ENCODE measurements around the gene CISD3. TPM values are rescaled to one million over a fixed set of nuclear protein-coding genes. Genes with fewer than 3 reads are reported as not detected.

The CISD3 gene
- total RNA-seq, 1 donor from 2014 or later = 18.4 TPM

GRCh38 chr17:38739305-38739704 is 9.2 kb downstream of the CISD3 start:
- Mint-ChIP-seq H3K27me3 (ENCODE audit: low read depth) (no peaks in the 10 kb centered on the region), H3K9me3 (ENCODE audit: low read depth) (no peaks in the 10 kb centered on the region), H3K4me1 (ENCODE audit: low read depth) (peaks cover 37% of the 10 kb centered on the region), H3K4me3 (ENCODE audit: unreplicated experiment) (no peak overlapping the region), H3K36me3 (ENCODE audit: low read depth) (peaks cover 13% of the 10 kb centered on the region), H3K27ac (ENCODE audit: unreplicated experiment) (no peak overlapping the region)
- no peak for TF ChIP-seq CTCF (IDR thresholded peaks at IDR 0.05)
- no peak for DNase-seq (ENCODE audit: low spot score)

GRCh38 chr17:38740044-38740443 is 9.9 kb downstream of the CISD3 start:
- H3K4me3 Mint-ChIP-seq (ENCODE audit: unreplicated experiment) = no peak overlapping the region
- peaks cover 12% of the 10 kb centered on the region for H3K36me3 Mint-ChIP-seq (ENCODE audit: low read depth)
- H3K27ac Mint-ChIP-seq (ENCODE audit: unreplicated experiment) = no peak overlapping the region
- DNase-seq (ENCODE audit: low spot score) = no peak
- H3K9me3 Mint-ChIP-seq (ENCODE audit: low read depth) = no peaks in the 10 kb centered on the region
- H3K4me1 Mint-ChIP-seq (ENCODE audit: low read depth) = peaks cover 40% of the 10 kb centered on the region
- H3K27me3 Mint-ChIP-seq (ENCODE audit: low read depth) = no peaks in the 10 kb centered on the region
- no peak for TF ChIP-seq CTCF (IDR thresholded peaks at IDR 0.05)

- Mint-ChIP-seq H3K4me1 (ENCODE audit: low read depth) (peaks cover 42% of the 10 kb centered on the region), H3K9me3 (ENCODE audit: low read depth) (no peaks in the 10 kb centered on the region), H3K27me3 (ENCODE audit: low read depth) (no peaks in the 10 kb centered on the region), H3K27ac (ENCODE audit: unreplicated experiment) (peak overlapping the region; percentile 76), H3K4me3 (ENCODE audit: unreplicated experiment) (no peak overlapping the region), H3K36me3 (ENCODE audit: low read depth) (peaks cover 9% of the 10 kb centered on the region)
- TF ChIP-seq CTCF (IDR thresholded peaks at IDR 0.05) = no peak
- no peak for DNase-seq (ENCODE audit: low spot score)
Observed at GRCh38 chr17:38740806-38741205, 10.7 kb downstream of the CISD3 start.

- Mint-ChIP-seq H3K36me3 (ENCODE audit: low read depth) (peaks cover 9% of the 10 kb centered on the region), H3K27me3 (ENCODE audit: low read depth) (no peaks in the 10 kb centered on the region), H3K4me3 (ENCODE audit: unreplicated experiment) (no peak overlapping the region), H3K27ac (ENCODE audit: unreplicated experiment) (peak overlapping the region; percentile 49), H3K4me1 (ENCODE audit: low read depth) (peaks cover 48% of the 10 kb centered on the region), H3K9me3 (ENCODE audit: low read depth) (no peaks in the 10 kb centered on the region)
- TF ChIP-seq CTCF (IDR thresholded peaks at IDR 0.05) = no peak
- no peak for DNase-seq (ENCODE audit: low spot score)
Observed at GRCh38 chr17:38741461-38741860, 11.3 kb downstream of the CISD3 start.

GRCh38 chr17:38741921-38742410 is 11.8 kb downstream of the CISD3 start:
- no peak for TF ChIP-seq CTCF (IDR thresholded peaks at IDR 0.05)
- peak overlapping the region; percentile 88 for H3K27ac Mint-ChIP-seq (ENCODE audit: unreplicated experiment)
- H3K36me3 Mint-ChIP-seq (ENCODE audit: low read depth) = peaks cover 9% of the 10 kb centered on the region
- DNase-seq (ENCODE audit: low spot score) = no peak
- H3K4me3 Mint-ChIP-seq (ENCODE audit: unreplicated experiment) = no peak overlapping the region
- peaks cover 53% of the 10 kb centered on the region for H3K4me1 Mint-ChIP-seq (ENCODE audit: low read depth)
- H3K9me3 Mint-ChIP-seq (ENCODE audit: low read depth) = no peaks in the 10 kb centered on the region
- no peaks in the 10 kb centered on the region for H3K27me3 Mint-ChIP-seq (ENCODE audit: low read depth)

Data from chondrocyte (in vitro differentiated cells).